Measurements from ENCODE around the gene FERMT1.

GRCh38 chr20:6053776-6054688 lies 68.8 kb downstream of the FERMT1 start, which contains the start of gene LRRN4:
- TF ChIP-seq GATA3 (IDR thresholded peaks at IDR 0.05; ENCODE audit: low read depth, low read length) = no peak
- no peak for TF ChIP-seq GATA2 (IDR thresholded peaks at IDR 0.05; ENCODE audit: low read depth, low read length)
